Sciatic nerve (tissue), 2 donors: ENCODE data around the gene DIAPH3. TPM values are rescaled to one million over a fixed set of nuclear protein-coding genes. Genes with fewer than 3 reads are reported as not detected.
"Not testable (repeated sequence)": the region's sequence is repeated elsewhere in the genome, so short reads cannot be mapped to it uniquely, and the experiment has no call there.

Experiments
- ATAC-seq: fragments of 200-7000 bp; cut with Tn5 transposase; one replicate; pipeline ENCODE4 v1.9.1; 2020; ENCODE audit warnings: mild to moderate bottlenecking, moderate library complexity
- DNase-seq: peaks from one replicate; pipeline ENCODE4 v3.0.0-alpha.2; 2020; ENCODE audit warnings: low spot score
- intact Hi-C: fragments of 100-400 bp; cut with DNase I; formaldehyde crosslinking; loops from one replicate; pipeline ENCODE4 v1.14.2; 2022
- total RNA-seq: library from RNA; stranded (reverse); fragmentation: NEBNext Ultra II Directional; extraction: Animal tissue kit (Norgen Biotek cat#: 25700); gene quantifications from one replicate; pipeline ENCODE4 v1.2.1, GENCODE V29; 2021
- donor health status: DM: no; HTN: no; CAD: no.
- donor health status: DM: no; HTN: no; CAD: no.

The DIAPH3 gene, protein sequence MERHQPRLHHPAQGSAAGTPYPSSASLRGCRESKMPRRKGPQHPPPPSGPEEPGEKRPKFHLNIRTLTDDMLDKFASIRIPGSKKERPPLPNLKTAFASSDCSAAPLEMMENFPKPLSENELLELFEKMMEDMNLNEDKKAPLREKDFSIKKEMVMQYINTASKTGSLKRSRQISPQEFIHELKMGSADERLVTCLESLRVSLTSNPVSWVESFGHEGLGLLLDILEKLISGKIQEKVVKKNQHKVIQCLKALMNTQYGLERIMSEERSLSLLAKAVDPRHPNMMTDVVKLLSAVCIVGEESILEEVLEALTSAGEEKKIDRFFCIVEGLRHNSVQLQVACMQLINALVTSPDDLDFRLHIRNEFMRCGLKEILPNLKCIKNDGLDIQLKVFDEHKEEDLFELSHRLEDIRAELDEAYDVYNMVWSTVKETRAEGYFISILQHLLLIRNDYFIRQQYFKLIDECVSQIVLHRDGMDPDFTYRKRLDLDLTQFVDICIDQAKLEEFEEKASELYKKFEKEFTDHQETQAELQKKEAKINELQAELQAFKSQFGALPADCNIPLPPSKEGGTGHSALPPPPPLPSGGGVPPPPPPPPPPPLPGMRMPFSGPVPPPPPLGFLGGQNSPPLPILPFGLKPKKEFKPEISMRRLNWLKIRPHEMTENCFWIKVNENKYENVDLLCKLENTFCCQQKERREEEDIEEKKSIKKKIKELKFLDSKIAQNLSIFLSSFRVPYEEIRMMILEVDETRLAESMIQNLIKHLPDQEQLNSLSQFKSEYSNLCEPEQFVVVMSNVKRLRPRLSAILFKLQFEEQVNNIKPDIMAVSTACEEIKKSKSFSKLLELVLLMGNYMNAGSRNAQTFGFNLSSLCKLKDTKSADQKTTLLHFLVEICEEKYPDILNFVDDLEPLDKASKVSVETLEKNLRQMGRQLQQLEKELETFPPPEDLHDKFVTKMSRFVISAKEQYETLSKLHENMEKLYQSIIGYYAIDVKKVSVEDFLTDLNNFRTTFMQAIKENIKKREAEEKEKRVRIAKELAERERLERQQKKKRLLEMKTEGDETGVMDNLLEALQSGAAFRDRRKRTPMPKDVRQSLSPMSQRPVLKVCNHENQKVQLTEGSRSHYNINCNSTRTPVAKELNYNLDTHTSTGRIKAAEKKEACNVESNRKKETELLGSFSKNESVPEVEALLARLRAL
- total RNA-seq, result 0.31 TPM

DNA sequence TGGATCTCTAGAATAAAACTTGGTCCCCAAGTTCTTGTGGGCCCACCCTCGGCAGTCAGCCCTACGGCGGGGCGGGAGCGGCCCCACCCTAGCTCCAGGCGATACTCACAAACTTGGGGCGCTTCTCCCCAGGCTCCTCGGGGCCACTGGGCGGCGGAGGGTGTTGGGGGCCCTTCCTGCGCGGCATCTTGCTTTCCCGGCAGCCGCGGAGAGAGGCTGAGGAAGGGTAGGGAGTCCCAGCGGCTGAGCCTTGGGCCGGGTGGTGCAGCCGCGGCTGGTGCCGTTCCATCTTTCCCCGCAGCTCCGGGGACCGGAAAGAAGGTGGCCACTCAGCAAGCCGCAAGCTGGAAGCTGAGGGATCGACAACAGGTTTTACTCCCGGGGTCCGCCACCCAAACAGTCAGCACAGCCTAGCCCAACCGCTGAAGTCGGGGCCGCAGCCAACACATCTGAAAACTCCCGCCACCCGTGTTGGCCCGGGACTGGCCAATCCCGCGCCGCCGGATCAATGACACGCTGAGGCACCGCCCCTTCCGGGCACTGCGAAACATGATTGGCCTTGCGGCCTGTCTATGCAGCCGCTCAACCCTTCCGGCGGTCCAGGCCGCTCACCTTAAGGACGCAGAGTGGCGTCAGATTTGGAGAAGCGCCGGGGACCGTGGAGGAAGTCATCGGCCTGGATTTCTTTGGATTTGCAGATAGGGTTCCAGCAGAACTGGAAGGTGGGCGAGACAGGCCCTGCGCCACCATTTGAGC lies at the start of gene DIAPH3:
TSS of gene DIAPH3 (minus strand) at position 451 of the 756 bp plus-strand sequence. CDS start at position 289, 162 bp downstream.
- peak; percentile 96 for DNase-seq
- intact Hi-C loops, result no loop called here
- ATAC-seq, result peak; percentile 100

DNA sequence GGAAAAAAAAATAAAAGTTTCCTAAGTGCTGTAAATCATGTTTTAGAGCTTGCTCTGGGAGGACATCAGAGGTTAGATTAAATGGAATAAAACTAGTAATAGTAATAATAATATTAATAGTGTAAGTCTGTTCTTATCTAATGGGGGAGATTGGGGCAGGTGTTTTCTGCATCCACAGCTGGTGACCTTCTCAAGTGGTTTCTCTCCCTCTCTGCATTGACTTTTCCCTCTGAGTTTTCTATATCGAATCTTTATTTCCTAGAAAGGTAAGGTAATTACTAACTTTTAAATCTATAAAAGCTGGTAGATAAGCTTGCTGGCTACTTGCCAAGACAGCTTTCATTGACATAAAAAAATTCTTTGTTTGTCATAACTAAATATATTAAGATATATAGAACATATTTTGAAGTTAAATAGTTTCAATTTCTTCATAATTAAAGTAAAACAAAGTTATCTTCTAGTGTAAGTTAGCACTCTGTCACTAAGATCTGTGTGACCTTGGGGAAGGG lies 49.6 kb upstream of the DIAPH3 start:
- ATAC-seq, result no peak
- intact Hi-C loops, result no loop called here
- DNase-seq, result no peak

DNA sequence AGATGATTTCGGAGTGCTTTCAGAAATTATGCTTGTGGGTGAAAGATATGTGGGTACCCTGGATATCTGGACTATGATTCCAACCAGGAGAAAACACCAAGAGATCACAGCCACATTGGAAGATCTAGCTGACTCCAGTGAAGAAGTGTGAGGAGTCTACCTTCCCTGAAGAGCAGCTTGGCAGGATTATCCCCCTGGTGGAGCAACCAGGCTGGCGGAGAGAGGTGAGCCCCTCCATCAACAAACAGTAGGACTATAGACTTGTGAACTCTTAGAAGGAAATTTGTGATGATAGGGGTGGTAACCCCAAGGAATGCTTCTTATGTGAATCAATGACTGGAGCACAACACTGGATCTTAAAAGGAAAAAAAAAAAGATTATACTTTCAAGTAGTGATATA lies 47.8 kb upstream of the DIAPH3 start:
- DNase-seq (no peak), ATAC-seq (no peak)
- intact Hi-C loops, result no loop called here

GRCh38 chr13:60210510-60211330 lies 47.0 kb upstream of the DIAPH3 start:
- intact Hi-C loops, result no loop called here
- no peak for DNase-seq

GRCh38 chr13:60205499-60205898 lies 41.8 kb upstream of the DIAPH3 start:
- ATAC-seq, DNase-seq, intact Hi-C loops: not testable (repeated sequence)

More at GRCh38 chr13:60210510-60211330, 47.0 kb upstream of the DIAPH3 start:
- no peak for ATAC-seq

DNA sequence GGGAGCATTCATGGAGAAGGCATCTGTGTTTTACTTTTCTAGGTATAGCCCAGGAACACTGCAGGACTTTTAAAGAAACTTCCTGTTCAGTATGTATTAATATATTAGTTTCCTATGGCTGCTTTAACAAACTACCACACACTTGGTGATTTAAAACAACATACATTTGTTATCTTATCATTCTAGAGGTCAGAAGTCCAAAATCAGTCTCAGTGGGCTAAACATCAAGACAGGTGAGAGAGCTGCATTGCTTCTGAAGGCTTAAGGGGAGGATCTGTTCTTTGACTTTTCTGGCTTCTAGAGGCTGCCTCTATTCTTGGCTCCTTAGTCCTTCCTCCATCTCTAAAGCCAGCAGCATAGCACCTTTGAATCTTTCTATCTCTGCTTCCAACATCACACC lies 37.6 kb upstream of the DIAPH3 start:
- ATAC-seq (no peak), DNase-seq (no peak)
- intact Hi-C loops, result no loop called here

- intact Hi-C loops, DNase-seq, ATAC-seq: not testable (repeated sequence)
Measured at GRCh38 chr13:60195893-60196292, 32.2 kb upstream of the DIAPH3 start.

- DNase-seq (no peak), ATAC-seq (no peak)
- intact Hi-C loops, result no loop called here
Measured at GRCh38 chr13:60182907-60183306, 19.2 kb upstream of the DIAPH3 start.

DNA sequence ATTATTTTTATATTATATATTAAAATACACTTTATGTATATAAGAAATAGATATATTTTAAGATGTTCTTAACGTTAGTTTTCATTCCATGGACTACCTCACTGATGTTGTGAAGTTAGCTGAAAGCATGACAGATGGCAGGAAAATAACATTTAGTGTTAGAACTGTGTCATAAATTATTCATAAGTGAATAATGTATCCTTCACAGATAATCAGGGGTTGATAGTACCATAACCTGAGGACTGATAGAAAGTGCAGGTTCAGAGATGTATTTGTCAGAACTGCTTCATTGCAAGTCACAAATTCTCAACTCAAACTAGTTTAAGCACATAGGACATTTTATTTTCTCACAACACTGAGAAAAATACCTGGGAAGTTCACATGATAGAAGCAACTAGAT lies 14.6 kb upstream of the DIAPH3 start:
- no peak for DNase-seq
- ATAC-seq, result no peak
- intact Hi-C loops, result no loop called here

DNA sequence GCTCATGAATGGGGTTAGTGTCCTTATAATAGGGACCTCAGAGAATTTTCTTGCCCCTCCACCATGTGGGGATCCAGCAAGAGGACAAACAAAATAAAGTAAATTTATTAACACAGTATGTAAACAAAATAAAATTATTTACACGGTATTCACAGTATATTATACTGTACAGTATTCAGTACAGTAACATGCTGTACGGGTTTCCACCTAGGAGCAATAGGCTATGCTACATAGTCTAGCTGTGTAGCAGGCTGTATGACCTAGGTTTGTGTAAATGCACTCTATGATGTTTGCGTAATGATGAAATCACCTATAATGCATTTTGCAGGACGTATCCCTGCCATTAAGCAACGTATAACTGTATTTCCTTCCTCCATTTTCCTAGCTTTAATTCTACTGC lies 11.8 kb upstream of the DIAPH3 start:
- intact Hi-C loops, result no loop called here
- no peak for ATAC-seq

GRCh38 chr13:60174113-60174512 lies 10.4 kb upstream of the DIAPH3 start:
- ATAC-seq (no peak), DNase-seq (no peak)
- intact Hi-C loops, result no loop called here

More for the DNA sequence above, 11.8 kb upstream of the DIAPH3 start:
- DNase-seq, result no peak

DNA sequence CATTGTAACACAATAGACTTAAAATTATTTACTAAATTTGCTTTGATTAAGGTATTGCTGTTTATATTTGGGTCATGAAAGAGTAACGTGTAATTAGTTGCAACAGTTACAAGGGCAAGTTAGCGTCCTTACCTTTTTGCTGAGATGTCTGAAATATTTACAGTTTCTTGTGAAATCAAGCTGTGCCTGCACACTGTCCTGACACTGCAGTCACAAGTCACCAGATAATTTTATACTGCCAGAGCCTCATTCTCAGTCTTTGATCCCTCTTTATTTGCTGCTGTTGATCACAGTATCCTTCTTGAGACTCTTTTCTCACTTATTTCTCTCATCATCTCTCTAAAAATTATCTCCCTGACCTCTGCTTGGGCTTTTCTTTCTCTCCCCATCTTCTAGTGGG lies 8.4 kb upstream of the DIAPH3 start:
- intact Hi-C loops, result no loop called here
- no peak for ATAC-seq
- no peak for DNase-seq

DNA sequence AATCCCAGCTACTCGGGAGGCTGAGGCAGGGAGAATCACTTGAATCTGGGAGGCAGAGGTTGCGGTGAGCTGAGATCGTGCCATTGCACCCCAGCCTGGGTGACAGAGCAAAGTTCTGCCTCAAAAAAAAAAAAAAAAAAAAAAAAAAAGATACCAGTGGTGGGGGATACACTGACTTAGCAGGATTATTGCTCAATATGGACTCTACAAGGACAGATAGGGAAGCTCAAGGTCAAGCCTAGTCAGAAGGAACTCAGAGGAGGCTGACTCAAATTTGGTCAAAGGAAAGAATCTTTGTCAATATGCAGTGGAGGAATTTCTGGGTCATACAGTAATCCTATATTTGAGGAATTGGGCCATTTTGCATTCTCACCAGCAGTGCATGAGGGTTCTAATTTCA lies 6.7 kb upstream of the DIAPH3 start:
- intact Hi-C loops, result no loop called here
- no peak for ATAC-seq
- no peak for DNase-seq

- intact Hi-C loops, result no loop called here
- DNase-seq (no peak), ATAC-seq (no peak)
Measured at GRCh38 chr13:60169239-60170031, 5.7 kb upstream of the DIAPH3 start.

DNA sequence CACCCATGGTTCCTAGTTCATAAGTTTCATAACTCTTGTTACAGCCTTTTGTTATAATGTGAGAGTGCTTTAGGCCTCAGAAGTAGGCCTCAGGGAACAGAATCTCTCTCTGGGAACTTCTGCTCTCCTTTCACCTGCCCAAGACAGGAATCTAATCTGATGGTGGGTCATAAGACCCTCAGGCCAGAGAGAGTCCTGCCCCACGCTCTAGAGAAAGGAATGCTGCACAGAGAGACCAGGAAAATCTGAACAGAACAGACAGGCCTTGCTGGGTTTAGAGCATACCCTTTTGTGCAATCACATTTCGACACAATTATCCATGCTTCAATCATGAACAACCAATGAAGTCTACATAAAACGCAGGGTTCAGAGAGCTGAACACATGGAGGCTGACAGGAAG lies 3.4 kb upstream of the DIAPH3 start:
- ATAC-seq, result no peak
- intact Hi-C loops, result no loop called here
- DNase-seq, result no peak

GRCh38 chr13:60165391-60166099 lies 1.8 kb upstream of the DIAPH3 start:
- intact Hi-C loops, result no loop called here
- ATAC-seq, result no peak
- DNase-seq, result no peak
